Occipital lobe (tissue), 2 donors: ENCODE data around the gene ZNF79. TPM values are rescaled to one million over a fixed set of nuclear protein-coding genes. Genes with fewer than 3 reads are reported as not detected.

Experiments used
- DNase-seq: peaks from one replicate; lab custom pipeline; 2025; lab: John Stamatoyannopoulos, UW
- total RNA-seq: library from RNA; depleted of rRNA; stranded (reverse); fragments of >200 nt; gene quantifications from one replicate; pipeline ENCODE4 v1.2.3, GENCODE V29; 2014

ZNF79 gene
- total RNA-seq, 1 donor from 2014 or later = 12.8 TPM

DNA sequence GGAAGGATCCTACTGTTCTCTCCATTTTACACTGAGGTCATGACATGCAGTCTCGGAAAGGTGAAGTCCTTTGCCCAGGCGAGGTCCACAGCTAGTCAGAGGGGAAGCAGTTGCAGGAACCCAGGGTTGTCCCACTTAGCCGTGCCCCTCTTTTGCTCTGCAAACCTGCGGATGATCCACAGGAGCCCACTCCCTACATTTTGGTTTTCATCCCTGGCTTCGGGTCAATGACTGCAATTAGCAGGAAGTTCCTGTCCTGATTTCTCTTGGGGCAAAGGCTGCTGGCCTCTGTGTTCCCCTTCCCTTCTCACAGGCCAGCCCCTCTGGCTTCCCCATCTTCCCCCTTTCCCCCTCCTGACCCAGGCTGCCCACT is 25.9 kb upstream of the ZNF79 start:
- DNase-seq = no peak

DNA sequence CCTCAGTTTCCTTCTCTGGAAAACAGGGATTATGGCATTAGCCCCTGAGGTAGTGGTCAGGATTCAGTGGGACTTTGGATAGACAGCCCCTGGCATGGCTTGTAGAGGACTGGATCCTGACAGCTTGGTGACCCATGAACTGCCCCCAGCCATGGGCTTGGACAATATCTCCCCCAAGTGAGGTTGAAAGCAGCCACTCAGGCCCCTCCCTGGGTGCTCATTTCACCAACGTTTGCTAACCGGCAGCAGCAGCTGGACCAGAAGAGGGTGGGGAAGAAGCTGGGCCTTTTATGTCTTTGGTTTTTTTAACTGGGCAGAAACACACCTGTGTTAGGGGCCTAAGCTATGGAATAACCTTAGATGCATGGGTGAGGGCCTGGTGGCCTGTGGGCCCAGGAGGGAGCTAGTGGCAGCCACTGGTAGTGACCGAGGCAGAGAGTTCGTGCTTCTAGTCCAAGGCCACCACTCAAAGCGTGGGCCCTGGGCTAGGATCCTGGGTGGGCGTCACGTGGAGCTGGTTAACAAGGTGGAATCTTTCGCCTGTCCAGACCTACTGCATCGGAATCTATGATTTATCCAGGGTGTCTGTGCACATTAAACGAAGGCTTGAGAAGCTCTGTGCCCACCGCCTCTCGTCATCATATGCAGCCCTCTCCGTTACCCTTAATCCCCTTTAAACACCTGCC is 25.3 kb upstream of the ZNF79 start:
- no peak for DNase-seq

DNA sequence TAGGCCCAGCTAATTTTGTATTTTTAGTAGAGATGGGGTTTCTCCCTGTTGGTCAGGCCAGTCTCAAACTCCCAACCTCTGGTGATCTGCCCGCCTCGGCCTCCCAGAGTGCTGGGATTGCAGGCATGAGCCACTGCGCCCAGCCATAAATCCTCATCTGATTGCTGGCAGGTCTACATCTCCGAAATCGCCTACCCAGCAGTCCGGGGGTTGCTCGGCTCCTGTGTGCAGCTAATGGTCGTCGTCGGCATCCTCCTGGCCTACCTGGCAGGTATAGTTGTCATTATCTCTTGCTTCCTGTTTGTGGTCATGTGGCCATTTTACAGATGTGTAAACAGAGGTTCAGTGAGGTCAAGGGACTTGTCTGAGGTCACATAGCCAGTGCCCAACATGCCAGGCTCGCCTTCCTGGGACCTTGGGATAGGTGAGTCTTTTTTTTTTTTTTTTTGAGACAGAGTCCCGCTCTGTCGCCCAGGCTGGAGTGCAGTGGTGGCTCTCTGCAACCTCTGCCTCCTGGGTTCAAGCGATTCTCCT is 24.4 kb upstream of the ZNF79 start:
- no peak for DNase-seq

DNA sequence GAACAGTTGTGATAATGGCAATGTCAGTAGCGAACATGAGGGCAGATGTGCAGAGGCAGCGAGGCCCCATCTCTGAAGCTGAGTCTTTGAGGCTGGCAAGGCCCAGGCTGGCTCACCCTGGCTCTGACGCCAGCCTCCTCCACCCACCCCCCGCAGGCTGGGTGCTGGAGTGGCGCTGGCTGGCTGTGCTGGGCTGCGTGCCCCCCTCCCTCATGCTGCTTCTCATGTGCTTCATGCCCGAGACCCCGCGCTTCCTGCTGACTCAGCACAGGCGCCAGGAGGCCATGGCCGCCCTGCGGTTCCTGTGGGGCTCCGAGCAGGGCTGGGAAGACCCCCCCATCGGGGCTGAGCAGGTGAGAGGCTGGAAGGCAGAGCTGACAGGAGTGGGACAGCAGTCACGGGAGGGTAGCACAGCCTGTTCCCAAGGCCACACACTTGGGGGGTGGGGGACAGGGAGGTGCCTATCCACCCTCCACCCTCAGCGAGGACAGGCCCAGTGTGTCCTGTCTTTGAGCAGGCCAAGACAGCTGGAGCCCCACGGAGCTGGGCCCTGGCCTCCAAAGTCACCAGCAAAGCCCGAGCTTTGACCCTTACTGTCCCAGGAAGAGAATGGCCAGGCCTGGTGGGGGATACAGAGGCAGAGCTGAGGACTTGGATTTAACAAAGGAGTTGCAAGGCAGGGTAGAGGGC is 21.6 kb upstream of the ZNF79 start:
- DNase-seq = no peak

DNA sequence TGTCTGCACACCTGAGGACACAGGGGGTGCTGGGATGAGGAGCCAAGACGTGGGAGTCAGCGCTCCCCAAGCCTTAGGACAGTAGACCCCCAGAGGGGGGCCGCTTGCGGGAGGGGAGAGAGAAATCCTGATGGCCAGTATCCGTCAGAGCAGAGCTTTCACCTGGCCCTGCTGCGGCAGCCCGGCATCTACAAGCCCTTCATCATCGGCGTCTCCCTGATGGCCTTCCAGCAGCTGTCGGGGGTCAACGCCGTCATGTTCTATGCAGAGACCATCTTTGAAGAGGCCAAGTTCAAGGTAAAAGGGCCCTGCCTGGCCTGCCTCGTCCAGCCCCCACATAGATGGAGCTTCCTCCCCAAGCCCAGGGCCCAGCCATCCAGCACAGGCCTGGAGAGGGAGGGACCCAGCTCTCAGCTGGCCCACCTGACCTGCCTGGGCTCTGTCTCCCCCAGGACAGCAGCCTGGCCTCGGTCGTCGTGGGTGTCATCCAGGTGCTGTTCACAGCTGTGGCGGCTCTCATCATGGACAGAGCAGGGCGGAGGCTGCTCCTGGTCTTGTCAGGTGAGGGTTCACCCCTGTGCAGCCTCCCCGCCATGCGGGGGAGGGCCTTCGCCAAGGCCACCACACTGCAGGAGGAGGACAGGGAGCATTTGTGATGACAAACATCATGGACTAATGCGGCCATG is 20.5 kb upstream of the ZNF79 start:
- no peak for DNase-seq

DNA sequence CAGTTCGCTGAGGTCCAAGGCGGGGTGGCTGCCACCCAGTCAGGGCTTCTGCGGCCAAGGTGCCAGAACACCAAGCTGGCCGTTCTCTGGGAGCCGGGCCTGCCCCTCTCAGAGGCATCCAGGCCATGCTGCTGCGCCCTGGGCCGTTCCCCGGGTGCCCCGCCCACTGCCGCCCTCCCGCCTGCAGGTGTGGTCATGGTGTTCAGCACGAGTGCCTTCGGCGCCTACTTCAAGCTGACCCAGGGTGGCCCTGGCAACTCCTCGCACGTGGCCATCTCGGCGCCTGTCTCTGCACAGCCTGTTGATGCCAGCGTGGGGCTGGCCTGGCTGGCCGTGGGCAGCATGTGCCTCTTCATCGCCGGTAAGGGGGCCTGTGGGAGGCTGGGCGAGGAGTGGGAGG is 19.6 kb upstream of the ZNF79 start:
- no peak for DNase-seq

DNA sequence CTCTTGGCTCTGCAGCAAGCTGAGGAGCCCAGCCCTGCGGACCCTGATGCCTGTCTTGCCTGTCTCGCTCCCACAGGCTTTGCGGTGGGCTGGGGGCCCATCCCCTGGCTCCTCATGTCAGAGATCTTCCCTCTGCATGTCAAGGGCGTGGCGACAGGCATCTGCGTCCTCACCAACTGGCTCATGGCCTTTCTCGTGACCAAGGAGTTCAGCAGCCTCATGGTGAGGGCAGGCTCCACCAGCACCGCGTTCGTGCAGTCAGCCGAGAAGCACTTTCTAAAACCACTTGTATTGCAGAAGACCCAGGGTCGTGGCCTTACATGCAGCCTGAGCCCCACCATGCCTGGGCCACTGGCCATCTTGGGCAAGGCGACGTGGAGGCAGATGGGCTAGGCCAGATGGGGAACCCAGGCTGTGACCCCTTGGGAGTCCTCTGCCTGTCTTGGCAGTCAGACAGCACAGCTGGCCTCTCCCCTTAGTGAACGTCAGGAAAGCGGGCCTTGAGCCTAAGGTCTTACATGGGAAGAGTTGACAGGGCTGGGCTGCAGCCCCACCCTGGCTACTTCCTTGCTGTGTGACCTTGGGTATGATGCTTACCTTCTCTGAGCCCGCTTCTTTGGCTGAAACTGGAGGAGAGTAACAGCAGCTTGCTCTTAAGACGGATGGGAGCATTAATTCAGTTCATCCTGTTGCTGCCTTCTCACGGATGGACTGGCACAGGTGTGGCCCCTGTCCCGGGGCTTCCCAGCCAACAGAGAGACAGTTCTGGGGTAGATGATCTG is 18.6 kb upstream of the ZNF79 start:
- DNase-seq = no peak

DNA sequence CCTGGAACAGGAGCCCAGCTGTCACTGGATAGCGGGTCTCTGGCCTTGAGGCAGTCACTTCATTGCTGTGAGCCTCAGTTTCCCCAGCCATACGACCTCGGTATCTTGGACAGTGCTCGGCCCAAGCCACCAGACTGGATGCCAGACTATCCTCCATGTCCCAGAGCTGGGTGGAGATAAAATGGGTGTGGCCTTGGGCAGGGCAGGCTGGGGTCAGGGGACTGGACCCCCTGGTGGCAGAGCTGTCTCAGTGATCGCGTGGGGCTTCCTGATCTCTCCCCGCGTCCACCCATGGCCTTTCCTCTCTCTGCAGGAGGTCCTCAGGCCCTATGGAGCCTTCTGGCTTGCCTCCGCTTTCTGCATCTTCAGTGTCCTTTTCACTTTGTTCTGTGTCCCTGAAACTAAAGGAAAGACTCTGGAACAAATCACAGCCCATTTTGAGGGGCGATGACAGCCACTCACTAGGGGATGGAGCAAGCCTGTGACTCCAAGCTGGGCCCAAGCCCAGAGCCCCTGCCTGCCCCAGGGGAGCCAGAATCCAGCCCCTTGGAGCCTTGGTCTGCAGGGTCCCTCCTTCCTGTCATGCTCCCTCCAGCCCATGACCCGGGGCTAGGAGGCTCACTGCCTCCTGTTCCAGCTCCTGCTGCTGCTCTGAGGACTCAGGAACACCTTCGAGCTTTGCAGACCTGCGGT is 17.2 kb upstream of the ZNF79 start:
- no peak for DNase-seq

DNA sequence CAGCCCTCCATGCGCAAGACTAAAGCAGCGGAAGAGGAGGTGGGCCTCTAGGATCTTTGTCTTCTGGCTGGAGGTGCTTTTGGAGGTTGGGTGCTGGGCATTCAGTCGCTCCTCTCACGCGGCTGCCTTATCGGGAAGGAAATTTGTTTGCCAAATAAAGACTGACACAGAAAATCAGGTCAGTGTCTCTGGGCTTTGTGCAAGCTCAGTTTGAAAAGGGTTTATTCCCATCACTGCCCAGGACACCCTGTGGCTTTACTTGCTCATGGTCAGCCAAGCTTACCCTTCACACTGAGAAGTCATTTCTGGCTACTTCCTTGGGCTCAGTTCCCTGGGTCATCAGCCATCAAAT is 16.7 kb upstream of the ZNF79 start:
- no peak for DNase-seq

DNA sequence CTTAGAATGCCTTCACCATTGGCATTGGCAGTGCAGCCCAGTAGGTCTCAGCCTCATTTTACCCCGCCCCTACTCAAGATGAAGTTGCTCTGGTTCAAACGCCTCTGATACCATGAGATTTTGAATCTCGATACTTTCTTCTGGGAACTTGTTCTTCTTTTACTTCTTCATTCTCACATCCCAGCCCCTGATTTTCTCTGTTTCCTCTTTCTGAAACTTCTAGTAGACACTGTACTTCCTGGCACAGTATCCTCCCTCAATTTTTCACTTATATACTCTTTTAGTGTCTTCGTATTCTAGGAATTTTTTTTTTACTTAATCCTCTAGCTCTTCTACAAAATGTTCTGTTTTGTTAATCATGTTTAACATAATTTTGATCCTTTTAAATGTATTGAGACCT is 13.1 kb upstream of the ZNF79 start:
- DNase-seq = no peak

DNA sequence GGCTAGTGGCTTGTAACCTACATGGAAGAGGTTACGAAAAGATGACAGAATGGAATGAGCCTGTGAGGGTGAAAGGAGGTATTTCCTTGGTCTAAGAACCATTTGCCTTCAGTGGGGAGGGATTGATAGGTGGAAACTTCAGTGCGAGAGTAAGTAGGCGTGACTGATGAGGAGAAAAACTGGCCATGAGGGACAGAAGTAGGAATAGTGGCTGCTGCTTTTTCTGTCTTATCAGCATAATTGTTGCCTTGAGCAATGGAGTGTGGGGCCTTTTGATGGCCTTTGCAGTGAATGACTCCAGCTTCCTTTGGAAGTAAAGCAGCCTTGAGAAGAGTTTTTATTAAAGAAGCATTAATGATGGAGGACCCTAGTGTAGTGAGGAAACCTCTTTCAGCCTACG is 9.0 kb upstream of the ZNF79 start:
- DNase-seq = no peak

DNA sequence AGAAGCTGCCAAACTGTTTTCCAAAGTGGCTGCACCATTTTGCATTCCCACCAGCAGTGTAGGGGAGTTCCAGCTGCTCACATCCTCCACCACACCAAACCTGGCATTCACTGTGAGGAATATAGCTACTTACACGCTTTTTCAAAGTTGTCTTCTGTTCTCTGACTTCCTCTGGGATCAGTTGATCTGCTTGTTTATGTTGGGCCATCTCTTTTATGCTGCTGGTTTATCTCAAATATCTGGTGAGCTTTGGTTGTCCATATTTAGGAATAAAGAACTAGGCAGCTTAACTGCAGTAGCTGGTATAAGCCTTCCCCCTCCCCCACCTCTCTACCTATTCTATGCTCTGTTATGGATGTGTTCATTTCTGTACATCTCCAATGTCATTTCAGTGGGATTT is 8.5 kb upstream of the ZNF79 start:
- no peak for DNase-seq

DNA sequence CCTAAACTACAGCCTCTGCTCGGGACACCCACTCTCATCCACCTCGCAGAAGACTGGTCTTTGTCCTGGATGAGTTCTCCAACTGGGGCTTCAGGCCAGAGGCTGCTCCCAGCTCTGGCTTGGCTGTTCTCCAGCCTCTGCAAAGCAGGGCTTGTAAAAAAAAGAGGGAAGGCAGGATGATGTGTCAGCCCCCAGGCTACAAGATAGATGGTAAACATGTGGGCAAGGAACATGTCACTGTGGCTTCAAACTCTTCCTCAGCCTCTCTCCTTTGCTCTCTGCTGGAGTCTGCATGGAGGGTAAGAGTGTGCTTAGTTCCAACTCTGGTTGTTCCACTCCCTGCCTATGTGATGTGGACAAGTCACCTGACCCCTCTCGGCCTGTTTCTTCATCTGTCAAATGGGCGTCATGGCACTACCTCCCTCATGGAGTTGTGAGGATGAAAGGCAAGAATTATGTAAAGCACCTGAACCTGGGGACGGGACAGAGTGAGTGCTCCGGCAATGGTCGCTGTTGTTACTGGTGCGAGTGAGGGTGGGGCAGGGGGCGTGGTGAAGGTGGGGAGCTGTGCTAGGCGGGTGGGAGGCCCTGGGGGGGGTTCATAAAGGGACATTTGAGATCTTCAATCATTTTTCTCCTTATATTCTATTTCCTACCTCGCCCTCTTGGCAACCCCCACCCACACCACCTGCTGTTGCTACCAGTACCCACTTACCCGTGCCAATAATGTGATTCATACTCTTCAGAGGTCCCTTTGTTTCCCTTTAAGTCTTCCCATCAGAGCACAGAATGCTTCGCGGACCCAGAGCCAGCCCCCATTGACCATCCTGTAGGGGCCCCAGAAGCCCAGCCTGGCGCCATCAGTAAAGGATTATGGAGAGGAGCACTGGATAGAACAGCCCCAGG is 6.8 kb upstream of the ZNF79 start:
- DNase-seq = no peak

DNA sequence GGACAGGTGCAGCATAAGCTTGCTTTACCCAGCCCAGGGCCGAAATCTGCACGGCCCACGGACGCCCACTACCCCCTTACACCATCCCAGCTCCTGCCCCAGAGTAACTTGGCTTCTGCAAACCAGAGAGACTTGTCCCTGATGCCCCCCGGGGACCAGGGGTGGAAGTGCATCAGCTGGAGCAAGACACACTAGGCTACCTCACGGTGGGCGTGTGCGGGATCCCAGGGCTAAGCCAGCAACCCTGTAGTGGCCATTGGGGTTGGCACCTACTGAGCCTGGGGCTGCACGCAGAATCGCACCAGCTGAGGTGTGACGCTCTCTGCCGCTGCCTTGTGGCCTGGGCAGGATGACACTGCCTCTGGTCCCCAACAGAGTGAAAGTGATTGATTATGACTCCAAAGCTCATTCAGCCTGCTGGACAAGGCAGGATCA is 6.1 kb upstream of the ZNF79 start:
- DNase-seq = no peak

DNA sequence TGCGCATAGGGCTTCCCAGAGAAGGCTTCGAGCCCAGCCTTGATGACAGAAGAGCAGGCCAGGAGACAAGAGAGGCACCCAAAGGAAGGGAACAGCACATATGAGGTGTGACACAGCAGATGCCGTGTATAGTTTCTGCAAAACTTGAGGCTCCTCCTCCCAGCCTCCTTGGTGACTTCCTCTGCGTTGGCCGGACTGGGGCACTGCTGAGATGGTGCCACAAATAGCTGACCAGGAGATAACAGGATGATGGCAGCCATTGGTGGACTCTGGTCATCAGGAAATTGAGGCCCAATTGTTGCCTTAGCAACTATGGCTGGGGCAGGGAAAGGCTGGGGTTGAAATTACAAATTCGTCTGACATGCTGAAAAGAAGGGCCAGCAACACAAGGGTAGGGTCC is 4.8 kb upstream of the ZNF79 start:
- no peak for DNase-seq

DNA sequence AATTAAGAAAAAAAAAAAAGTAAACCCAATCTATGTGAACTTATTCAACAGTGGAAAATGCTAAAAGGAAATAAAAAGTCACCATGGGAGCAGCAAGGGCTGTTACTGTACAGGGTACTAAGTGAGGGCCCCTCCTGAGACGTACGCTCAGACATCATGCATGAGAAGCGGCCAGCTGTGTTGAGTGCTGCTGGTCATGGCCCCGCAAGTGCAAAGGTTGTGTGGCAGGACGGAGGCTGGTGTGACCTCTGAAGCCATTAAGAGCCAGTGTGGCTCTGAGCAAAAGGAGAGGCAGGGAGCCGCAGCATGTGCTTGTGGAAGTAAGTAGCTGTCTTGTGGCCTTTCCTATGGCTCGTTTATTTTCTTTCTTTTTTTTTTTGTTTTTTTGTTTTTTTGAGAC is 3.1 kb upstream of the ZNF79 start:
- DNase-seq = no peak

DNA sequence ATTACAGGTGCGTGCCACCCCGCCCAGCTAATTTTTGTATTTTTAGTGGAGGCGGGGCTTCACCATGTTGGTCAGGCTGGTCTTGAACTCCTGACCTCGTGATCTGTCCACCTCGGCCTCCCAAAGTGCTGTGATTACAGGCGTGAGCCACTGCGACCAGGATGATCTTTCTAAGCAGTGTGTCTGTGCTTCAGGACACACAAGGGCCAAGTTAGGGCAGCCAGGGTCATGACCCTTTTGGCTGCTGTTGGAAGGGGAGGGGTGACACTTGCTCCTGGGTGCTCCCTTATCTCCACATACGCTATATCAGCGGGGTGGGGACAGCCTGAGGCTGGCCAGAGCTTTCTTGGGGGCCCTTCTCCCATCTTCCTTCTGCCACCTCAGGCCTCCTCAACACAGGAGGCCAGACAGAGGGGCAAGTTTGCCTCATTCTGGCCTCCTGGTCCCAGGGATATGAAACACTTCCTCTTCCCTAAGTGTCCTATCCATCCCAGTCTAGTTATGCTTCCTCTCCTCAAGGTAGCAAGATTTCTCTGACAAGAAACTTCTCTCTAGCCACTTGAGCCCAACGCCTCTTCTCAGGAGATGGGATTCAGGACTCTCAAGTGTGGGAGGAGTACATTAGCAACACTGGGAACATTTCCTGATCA is 1.9 kb upstream of the ZNF79 start:
- no peak for DNase-seq

DNA sequence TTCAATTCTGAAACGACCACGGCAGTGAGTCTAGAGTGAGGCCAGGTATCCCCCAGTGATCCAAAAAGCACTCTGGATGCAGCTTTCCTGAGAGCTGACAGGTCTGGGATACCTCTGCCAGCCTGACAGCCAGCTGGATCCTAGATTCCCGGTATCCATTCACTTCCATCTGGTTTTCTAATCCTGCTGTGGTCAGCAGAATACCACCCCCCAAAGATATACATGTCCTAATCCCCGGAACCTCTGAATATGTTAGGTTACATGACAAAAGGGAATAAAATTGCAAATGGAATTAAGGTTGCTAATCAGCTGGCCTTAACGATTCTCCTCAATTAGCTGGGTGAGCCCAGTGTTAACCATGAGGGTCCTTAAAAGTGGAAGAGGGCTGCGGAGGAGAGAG is 1.4 kb upstream of the ZNF79 start:
- DNase-seq = no peak

DNA sequence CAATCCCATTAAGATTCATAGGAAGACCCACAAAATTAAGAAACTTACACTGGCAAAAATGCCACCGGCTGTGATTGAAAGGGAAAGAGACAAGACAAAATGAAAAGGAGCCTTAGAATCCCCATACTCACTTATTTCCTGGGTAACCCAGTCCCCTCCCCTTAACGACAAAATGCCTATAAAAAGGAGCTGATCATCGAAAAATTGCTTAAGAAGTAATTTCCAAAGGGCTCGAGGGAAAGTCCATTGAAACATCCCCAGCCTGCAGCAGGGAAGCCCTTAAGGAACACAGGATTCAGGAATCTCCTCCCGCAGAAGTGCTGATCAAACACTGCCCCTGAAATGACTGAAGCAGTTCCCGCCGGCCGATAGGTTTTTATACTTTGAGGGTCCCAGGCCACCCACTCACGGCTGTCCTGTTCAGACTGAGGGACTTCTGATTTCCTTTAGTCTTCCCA is 677 bp upstream of the ZNF79 start:
- no peak for DNase-seq

DNA sequence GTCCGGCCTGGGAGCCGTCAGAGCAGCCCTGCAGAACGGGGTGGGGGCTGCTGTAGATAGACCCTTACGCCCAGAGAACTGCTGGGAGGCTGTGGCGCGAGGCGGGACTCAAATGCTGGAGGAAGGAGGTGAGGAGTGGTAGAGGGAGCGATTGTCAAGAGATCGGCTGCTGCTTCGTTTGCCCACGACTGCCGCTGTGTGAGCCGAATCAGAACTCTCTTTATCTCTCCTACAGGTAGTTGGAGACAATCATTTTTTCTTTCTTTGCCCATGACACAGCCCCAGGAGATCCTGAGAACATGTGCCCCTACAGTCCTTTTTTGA is 456 bp downstream of the ZNF79 start:
- DNase-seq = no peak
